HG03196 (cell line): Measurements from ENCODE around the gene PYM1.
A peak's percentile ranks its signal among the peaks of the same experiment; 100 is the strongest.
"Not testable (repeated sequence)": the region's sequence is repeated elsewhere in the genome, so short reads cannot be mapped to it uniquely, and the experiment has no call there.

Experiments used
- ATAC-seq: cut with Tn5 transposase; IDR thresholded peaks from one replicate; pipeline ENCODE4 v1.9.1; 2021; ENCODE audit not compliant: unreplicated experiment

The PYM1 gene

GRCh38 chr12:55940065-55940732, 12.5 kb upstream of the PYM1 start:
- peak; percentile 82 for ATAC-seq

DNA sequence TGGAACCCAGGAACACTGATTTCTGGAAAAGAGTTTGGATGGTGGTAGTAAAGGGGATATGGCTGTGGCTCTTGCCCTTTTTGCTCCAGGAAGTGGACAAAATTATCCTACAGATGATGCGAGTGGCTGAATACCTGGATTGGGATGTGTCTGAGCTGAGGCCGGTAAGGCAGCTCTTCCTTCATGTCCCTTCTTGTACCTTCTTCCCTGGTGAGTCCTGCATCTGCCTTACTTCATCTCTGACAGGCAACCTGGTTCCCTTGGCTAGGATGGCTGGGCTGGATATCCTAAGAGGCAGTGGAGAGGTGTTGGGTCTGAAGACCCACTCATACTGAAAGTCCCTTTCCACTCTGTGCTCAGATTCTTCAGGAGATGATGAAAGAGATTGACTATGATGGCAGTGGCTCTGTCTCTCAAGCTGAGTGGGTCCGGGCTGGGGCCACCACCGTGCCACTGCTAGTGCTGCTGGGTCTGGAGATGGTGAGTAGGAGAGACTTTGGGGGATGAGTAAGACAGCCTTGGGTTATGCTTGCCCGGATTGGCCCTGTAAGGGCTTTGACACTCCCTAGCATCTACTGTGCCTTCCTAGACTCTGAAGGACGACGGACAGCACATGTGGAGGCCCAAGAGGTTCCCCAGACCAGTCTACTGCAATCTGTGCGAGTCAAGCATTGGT, 11.3 kb upstream of the PYM1 start:
- no peak for ATAC-seq

DNA sequence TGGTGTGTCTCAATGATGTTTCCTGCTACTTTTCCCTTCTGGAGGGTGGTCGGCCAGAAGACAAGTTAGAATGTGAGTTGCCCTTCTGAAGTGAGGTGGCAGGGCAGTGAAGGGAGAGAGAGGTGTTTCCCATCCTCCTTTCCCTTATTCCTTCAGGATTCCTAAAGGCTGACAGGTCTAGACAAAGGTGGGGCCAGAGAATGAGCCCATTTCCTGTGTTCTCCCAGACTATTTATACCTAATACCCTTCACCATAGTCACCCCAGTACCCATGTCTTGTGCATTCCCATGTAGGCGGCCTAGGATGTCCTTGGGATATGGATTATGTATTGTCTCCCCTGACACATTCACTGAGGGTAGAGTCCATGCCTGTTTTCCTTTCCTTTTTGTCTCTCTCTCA, 10.3 kb upstream of the PYM1 start:
- ATAC-seq: no peak

DNA sequence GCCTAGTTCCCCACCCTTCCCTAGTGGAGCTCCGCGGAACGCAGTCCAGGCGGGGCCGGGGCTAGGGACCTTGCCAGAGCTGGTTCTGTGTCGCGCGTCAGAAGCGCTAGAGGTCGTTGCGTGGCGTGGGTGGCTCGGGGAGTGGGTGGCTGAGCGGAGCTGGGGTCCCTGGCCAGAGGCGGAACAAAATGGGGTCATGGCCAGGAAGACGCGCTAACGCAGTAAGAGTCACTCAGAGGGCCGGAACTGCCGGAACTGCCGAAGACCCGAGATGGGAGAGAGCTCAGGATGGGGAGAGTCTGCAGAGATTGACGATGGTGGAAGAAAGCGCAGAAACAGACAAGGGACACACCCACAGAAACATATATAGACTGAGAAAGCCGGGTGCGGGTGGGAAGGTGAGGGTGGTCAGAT, 8.1 kb upstream of the PYM1 start:
- no peak for ATAC-seq

DNA sequence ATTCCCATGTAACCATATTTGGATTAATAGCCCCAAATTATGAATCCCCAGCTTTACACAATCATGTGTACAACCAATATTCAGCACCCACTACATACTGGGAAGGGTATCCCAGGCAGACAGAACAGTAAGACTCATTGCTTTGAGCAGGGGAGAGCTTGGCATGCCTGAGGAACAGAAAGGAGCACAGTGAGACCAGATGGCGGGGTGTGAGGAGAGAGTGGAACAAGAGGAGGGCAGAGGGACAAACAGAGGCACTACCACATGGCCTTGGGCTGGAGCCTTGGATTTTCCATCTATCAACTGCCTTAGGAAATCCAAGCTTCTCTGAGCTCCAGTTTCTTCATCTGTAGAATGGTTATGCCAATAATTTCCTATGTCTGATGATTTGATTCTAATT, 7.1 kb upstream of the PYM1 start:
- ATAC-seq: no peak

DNA sequence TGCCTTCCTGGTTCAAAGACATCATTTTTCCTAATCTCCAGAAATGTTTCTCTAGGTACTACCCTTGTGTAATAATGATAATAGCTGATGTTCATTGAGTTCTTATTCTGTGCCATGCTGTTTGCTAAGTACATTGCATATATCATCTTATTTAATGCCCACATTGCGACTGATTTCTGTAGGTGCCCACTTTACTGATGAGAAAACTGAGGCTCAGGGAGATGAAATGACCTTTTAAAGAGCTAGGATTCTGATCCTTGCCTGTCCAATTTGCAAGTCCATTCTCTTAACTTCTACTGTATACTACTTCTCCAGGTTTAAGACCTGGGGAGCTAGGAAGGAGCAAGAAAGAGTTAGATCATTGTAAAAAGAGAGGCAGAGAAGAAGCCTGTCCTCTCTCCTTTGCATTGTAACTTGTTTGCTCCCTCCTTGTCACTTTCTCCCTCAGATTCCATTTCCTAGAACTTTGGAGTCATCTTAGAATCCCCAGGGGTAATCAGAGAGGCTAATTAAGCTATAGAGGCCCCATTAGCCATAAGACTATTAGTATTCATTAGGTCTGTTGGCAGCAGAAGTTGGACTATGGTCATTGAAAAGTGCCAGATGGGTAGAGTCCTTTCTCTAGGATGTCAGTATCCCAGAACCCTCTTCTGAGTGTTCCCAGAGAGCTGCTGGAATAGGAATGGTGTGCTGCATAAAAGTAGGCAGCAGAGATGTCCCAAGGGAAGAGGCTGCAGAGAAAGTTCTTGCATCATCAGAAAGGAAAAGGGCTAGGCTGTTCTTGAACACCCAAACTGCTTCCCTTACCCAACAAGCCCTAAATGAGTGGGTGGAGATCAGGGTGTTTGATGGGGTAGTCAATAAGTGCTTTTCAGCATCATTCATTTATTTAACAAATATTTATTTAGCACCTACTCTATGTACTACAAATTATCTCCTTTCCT, 6.4 kb upstream of the PYM1 start:
- no peak for ATAC-seq

DNA sequence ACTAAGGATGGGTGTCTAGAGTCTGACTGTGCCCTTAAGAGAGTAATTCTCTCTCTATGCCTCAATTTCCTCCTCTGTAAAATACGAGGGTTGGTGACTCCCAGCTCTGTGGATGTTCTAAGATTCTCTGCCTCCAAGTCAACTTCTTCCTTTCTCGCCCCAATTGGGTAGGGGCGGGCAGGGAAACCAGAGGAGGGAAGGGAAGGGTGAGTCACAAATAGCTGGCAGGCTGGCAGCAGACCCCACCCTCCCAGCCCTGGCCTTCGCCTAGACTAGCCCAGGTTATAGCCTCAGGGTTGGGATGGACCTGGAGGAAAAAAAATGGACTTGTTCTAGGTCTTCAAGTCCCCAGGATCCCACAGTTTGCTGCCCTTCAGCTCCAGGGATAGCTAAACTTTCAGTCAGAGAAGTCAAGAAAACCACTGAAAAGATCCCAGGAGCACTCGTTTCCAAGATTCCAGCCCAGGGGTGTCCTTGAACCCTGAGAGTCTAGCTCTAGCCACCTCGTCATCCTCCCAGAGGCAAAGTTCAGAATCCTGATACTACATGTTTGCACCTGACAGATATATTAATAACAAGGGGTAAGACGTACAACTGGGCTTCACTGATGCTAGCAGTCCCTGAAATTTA, 5.6 kb upstream of the PYM1 start:
- no peak for ATAC-seq

DNA sequence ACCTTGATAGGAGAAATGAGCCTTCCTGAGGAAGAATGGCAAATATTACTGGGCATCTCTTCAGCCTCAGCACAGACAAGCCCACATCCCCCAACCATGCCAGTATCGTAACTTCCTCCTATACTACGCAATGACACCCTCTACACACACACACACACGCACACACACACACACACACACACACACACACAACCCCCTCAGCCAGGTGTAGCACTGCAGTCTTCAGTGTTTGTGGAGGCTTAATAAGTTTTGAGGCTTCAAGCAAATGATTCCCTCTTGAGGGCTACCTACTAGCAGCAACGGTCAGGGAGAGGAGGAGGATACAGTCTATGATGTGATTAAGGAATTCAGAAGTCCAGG, 4.8 kb upstream of the PYM1 start:
- no peak for ATAC-seq

DNA sequence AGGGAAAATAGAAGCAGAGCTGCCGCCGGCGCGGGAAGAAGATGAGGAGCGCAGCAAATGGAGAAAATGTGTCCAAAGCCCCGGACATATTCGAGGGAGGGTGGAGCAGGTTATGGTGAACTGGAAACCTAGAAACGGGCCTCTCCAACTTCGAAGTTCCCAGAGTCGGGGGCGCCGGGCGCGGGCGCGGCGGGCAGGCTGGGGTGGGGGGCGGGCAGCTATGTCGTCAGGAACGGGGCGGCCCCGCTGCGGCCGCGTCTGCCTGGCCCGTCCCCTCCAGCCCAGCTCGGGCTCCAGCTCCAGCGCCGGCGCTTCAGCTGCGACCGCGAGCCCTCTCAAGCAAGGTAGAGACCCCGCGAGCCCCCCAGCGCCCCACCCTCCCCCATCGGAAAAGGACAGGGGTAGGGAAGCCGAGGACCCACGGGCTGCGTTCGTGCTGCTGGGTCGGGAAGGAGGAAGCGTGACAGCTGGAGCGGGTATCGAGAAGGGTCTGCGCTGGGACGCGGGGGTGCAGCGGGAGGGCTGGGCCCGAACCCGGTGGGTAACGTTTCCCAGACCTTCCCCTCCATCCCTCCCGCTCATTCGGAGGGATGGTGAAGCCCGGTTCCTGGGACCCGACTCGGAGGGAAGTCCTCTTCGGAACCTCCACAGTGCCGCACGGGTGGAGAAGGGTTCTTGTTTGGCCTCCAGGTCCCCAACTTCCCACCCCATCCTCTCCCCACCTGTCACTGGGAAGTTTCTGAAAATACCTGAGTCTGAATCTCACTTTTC, 4.3 kb upstream of the PYM1 start:
- ATAC-seq: no peak

DNA sequence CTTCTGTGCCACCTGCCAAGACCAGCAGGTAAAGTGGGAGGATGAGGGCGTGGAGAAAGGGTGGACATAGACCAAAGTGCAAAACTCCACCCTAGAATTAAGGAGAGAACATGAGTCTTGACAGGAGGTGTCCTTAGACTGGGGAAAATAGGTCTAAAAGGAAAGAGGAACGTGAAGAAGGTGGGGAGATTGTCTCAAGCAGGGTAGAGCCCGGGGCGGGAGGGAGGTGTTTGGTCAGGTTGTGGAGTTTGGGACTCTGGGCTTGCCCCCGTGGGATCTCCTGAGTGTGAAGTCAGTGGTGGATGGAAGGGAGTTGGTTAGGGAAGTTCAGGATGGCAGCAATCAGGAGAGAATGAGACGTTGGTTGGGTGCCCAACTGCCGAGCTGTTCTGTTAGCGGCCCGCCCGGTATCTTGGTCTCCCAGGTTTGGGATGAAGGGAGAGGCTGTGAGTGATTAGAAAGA, 3.7 kb upstream of the PYM1 start:
- no peak for ATAC-seq

DNA sequence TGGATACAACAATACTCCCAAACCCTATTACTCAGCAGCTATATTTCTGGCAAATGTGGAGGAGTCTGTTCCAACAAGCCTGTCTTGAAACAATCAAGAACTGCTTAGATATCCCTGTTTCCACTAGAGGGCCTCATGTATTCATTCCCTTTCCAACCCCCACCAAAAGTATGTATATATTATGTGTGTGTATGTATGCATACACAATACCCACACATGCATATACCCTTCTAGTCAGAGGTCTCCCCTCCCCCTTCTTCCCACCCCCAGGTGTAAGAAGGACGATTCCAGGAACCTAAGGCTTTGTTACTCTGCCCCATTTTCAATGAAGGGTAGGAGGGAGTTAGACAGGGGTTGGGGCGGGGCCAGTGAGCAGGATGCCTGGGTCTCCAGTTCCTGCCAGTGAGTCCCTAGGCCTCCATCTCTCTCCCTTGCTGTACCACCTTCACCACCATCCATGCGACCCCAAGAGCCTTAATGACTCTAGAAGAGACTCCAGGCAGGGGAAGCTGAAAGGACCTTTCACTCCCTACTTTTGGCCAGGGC, 3.1 kb upstream of the PYM1 start, which contains the start of gene DGKA:
Gene DGKA, plus strand, starts transcription at position 392 of the 546 bp plus-strand sequence. CDS start 5,342 bp downstream, outside the sequence.
- no peak for ATAC-seq

DNA sequence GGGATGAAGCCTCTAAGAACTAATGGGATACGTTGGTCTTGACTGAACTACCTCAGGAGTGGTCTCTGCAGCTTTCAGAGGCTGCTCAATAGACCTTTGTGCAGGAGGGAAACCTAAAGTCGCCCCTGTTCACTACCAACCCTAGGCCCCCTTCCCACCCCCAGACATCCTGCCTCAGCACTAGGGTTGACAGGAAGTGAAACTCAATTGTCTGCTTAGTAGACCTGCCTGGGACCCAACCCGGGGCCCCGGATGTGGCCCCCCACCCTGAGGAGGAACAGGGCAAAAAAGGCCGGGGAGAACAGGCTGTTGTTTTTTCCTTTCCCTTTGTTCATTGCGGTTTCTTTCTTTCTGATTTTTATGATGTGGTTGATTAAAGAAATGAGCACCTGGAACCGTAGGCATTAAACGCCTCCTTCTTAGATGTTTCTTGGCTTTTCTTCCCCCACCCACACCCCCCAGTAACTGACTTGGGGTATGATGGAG, 1.7 kb upstream of the PYM1 start:
- peak; percentile 36 for ATAC-seq

- ATAC-seq: peak; percentile 39
Observed at GRCh38 chr12:55926738-55927587, 731 bp downstream of the PYM1 start.

DNA sequence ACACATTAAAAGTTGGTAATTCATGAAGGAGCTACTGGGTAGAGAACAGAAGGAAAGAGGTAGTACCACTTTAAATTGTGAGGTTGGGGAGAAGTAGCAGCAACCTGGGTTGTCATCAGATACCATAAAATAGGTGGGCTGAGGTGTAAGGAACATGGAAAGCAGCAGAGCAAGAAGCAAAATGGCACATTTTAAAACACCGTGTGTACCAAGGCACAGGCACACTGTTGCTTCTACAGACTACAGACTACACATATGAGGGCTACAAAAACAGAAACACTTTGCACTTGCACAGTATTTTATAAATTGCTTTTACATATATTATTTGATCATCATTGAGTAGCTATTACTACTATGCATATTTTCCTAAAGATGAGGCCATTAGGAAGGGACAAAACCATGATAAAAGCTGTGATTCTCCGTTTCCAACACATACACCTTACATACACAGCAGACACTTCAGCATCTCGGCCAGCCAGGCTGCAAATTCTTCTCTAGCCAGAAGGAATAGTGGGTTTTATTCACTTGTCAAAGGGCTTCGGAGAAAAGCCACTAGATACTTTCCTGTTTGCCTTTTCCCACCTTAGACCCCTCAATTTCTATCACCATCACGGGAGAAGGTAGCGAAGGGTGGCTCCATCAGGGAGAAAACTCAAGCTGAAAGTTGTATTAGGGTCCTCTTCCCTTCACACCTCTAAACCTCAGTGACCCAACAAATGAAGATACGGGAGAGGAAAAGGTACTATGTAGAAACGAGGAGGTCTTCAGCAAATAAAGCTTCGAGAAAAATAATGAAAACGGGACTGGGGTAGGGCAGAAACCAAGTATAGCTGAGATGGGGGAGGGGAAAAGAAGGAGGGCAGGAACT, 1.6 kb downstream of the PYM1 start:
- ATAC-seq: no peak

DNA sequence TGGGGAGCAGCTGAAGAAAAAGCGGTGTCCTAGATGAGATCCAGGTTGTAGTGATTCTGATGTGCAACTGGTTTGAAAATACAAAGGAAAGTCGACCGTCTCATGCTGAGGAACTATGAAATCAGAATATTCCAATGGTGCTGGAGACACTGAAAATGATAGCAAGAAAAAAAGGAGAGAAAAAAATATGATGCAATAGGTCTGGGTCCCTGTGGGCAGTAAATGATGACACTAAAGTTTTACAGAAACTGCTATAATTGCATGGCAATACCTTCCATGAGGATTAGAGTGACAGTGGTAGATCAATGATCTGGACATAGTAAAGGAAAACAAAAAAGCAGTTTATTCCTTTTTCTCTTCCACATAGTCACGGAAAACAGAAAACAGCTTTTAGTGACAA, 2.3 kb downstream of the PYM1 start:
- ATAC-seq: no peak

- ATAC-seq: not testable (repeated sequence)
Observed at GRCh38 chr12:55923648-55924047, 4.0 kb downstream of the PYM1 start.

GRCh38 chr12:55922126-55922525, 5.6 kb downstream of the PYM1 start:
- ATAC-seq: no peak

GRCh38 chr12:55919032-55919431, 8.7 kb downstream of the PYM1 start:
- not testable (repeated sequence) for ATAC-seq
